H1 (cell line): ENCODE measurements around the gene SLC12A6.
"Not testable (repeated sequence)": the region's sequence is repeated elsewhere in the genome, so short reads cannot be mapped to it uniquely, and the experiment has no call there.

Source experiments
- CTCF ChIP-seq, 3 experiments: IDR thresholded peaks; 1 replicate in 2 of 3; 2 replicates in 1 of 3; pipeline versions ENCODE4 v1.5.1 to v1.6.1; 2011; ENCODE audit warnings: low read length in 3 of 3, mild to moderate bottlenecking in 3 of 3, inconsistent platforms in 2 of 3, low read depth in 1 of 3, moderate library complexity in 1 of 3; ENCODE audit not compliant: insufficient read depth in 1 of 3; ENCODE audit errors: control extremely low read depth in 1 of 3
- RAD21 ChIP-seq, 2 experiments: IDR thresholded peaks in 1 of 2; conservative IDR thresholded peaks in 1 of 2; 2 replicates each; pipeline ENCODE4 v1.6.1; 2011; ENCODE audit warnings: low read depth in 2 of 2, low read length in 2 of 2, improper control_type of control experiment in 1 of 2, inconsistent platforms in 1 of 2, mild to moderate bottlenecking in 1 of 2, moderate library complexity in 1 of 2

- TF ChIP-seq CTCF (IDR thresholded peaks at IDR 0.05; ENCODE audit: control extremely low read depth in 1 of 3, insufficient read depth in 1 of 3, low read depth in 1 of 3, low read length in 3 of 3); RAD21 (IDR thresholded peaks at IDR 0.05 in 1 of 2, conservative IDR thresholded peaks at IDR 0.05 in 1 of 2; ENCODE audit: low read depth in 2 of 2, low read length in 2 of 2): not testable (repeated sequence)
These were observed 42.9 kb upstream of the SLC12A6 start for GRCh38 chr15:34380491-34380890.
